Activated T-helper 17 cell treated with anti-CD3 and anti-CD28 coated beads, Interleukin-2, amount 50 U/mL, for 72 hours (primary cell): ENCODE data around the gene ZBED3. TPM values are rescaled to one million over a fixed set of nuclear protein-coding genes. Genes with fewer than 3 reads are reported as not detected.
"Not testable (repeated sequence)": the region's sequence is repeated elsewhere in the genome, so short reads cannot be mapped to it uniquely, and the experiment has no call there.

Experiments
- ATAC-seq: fragments of 150-1000 bp; cut with Tn5 transposase; replicated peaks from 2 replicates; pipeline ENCODE4 v1.10.0; 2021; ENCODE audit warnings: mild to moderate bottlenecking, moderate library complexity
- H3K27ac Mint-ChIP-seq: one replicate; pipeline ENCODE4 v1.8.0; 2022; ENCODE audit warnings: mixed read lengths
- H3K27me3 Mint-ChIP-seq: one replicate; pipeline ENCODE4 v1.8.0; 2022; ENCODE audit warnings: mixed read lengths
- H3K36me3 Mint-ChIP-seq: one replicate; pipeline ENCODE4 v1.8.0; 2022; ENCODE audit warnings: low read depth, mild to moderate bottlenecking, mixed read lengths
- H3K4me1 Mint-ChIP-seq: one replicate; pipeline ENCODE4 v1.8.0; 2022; ENCODE audit warnings: mixed read lengths
- H3K4me3 Mint-ChIP-seq: one replicate; pipeline ENCODE4 v1.8.0; 2022; ENCODE audit warnings: mild to moderate bottlenecking, mixed read lengths
- H3K9me3 Mint-ChIP-seq: one replicate; pipeline ENCODE4 v1.8.0; 2022; ENCODE audit warnings: mixed read lengths
- total RNA-seq, 2 donors: library from RNA; stranded (reverse); gene quantifications; one replicate each; pipeline ENCODE4 v1.2.3, GENCODE V29; 2022

ZBED3 gene
- total RNA-seq, 2 donors from 2014 or later, result 0.04 TPM; not detected in 1

DNA sequence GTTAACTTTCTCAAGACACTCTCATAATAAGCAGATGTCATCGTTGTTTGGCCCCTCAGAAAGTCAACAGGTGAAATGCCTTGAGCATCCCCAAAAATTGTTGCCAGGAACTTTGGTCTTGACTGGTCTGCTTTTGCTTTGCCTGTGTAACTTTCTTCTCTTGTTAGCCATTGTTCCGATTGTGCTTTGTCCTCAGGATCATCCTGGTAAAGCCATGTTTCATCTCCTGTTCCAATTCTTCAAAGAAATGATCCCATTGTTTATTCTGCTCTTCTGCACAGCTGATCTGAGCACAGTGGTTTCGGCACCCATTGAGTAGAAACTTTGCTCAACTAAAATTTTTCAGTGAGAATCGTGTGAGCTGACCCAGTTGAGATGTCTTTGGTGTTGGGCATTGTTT, 8.1 kb upstream of the ZBED3 start:
- Mint-ChIP-seq H3K4me1 (no peaks in the 10 kb centered on the region), H3K27me3 (no peaks in the 10 kb centered on the region), H3K36me3 (no peaks in the 10 kb centered on the region), H3K27ac (no peak overlapping the region), H3K4me3 (no peak overlapping the region), H3K9me3 (no peaks in the 10 kb centered on the region)
- no peak for ATAC-seq

DNA sequence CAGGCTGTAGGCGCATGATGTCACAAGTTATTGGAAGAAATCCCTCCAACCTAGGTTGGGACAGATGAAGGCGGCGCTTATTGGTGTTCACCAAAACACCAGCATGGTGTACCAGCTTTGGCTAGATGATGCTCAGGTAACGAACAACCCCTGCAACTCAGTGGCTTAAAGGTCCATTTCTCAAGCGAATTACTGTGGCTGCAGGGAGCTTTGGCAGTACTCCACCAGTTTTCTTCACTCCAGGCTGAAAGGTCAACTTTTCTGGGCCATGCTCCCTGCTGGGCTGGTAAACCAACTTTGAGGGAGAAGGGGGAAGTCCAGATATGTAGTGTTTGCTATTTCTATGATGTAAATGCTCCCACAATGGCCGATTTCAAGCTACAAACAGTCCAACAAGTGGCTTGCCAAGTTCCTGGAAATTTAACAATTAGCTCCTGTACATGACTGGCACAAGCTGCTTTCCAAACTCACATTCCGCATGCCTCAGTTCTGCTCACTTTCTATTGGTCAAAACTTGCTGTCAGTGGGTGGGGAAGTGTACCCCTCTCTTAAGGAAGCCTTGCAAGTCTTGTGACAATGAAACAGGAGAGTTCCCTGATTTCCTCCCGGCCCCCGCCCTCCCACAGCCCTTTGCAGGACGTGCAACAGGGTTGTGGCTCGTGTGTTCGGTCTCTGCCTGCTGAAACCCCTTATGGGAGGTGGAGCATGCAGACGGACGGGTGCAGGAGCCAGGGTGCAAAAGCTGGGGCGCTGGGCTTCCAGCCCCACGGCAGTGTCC, 588 bp upstream of the ZBED3 start:
- Mint-ChIP-seq H3K27ac (no peak overlapping the region), H3K4me1 (peaks cover 14% of the 10 kb centered on the region), H3K9me3 (peaks cover 3% of the 10 kb centered on the region), H3K36me3 (no peaks in the 10 kb centered on the region), H3K27me3 (peaks cover 7% of the 10 kb centered on the region), H3K4me3 (peak overlapping the region; percentile 74)
- no peak for ATAC-seq

DNA sequence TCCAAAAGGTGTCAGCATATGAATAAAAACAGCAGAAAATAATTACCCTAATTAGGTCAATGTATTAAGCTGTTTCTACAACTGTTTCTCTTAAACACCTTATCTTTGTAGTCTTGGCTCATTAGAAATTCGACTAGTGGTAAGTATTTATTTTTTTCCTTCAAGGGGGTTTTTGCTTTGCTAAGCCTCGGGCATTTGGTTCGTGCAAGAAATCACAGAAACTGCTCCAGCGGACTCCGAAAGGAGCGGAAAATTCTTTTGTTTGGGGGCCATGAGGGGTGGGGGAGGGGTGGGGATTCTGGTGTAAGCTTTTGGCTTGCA, 757 bp downstream of the ZBED3 start:
- Mint-ChIP-seq H3K36me3 (no peaks in the 10 kb centered on the region), H3K27ac (no peak overlapping the region), H3K4me1 (peaks cover 14% of the 10 kb centered on the region), H3K9me3 (peaks cover 3% of the 10 kb centered on the region), H3K27me3 (peaks cover 7% of the 10 kb centered on the region), H3K4me3 (peak overlapping the region; percentile 74)
- no peak for ATAC-seq

DNA sequence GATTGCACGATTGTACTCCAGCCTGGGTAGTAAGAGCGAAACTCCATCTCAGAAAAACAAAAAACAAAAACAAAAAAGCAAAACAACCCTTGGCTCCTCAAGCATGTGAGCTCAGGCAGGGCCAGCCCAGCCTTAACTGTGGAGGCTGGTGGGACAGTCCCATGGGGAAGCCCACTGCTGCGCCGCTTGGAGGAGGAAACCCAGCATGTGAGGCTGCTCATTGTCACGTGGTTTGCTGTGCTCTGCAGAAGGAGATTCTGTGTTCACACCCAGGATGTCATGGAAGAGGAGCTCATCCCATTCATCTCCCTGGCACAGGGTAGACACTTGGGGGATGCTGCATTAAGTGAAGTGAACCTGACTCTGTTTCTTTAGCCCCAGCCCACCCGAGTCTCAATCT, 4.0 kb downstream of the ZBED3 start:
- ATAC-seq, result no peak
- Mint-ChIP-seq H3K27ac (no peak overlapping the region), H3K4me1 (peaks cover 9% of the 10 kb centered on the region), H3K36me3 (no peaks in the 10 kb centered on the region), H3K27me3 (peaks cover 3% of the 10 kb centered on the region), H3K9me3 (no peaks in the 10 kb centered on the region), H3K4me3 (no peak overlapping the region)

DNA sequence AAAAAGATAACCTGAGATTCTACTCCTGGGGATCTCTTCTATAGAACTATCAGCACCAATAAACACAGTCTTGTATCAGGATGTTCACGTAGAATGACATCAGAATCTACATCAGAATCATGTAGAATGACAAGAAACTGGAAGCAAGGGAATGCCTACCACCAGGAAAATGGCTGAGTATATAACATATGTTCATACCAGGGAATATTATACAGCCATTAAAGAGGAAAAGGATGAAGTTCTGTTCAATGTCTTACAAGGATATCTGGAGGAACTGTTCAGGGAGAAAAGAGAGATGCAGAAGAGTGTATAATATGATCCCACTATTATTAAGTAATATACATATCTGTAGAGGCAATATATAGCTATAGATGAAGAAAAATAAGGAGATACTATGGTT, 4.8 kb downstream of the ZBED3 start:
- no peaks in the 10 kb centered on the region for H3K9me3 Mint-ChIP-seq
- ATAC-seq, result no peak
- H3K27ac Mint-ChIP-seq, result no peak overlapping the region
- H3K27me3 Mint-ChIP-seq, result peaks cover 2% of the 10 kb centered on the region
- H3K4me3 Mint-ChIP-seq, result no peak overlapping the region
- H3K4me1 Mint-ChIP-seq, result peaks cover 6% of the 10 kb centered on the region
- H3K36me3 Mint-ChIP-seq, result no peaks in the 10 kb centered on the region

DNA sequence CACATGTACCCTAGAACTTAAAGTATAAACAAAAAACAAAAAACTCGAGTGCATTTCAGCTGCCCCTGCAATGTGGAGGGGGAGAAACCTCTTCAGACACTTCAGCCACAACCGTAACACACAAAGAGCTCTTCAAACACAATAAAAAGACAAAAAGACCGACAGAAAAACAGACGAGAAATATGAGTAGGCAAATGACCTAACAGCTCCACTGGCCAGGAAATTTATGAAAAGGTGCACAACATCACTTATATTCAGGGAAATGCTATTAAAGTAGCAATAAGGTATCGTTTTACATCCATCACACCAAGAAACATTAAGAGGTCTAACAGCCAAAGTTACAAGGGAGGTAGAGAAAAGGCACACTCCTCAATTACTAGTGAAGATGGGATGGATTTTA, 6.2 kb downstream of the ZBED3 start:
- H3K4me1 Mint-ChIP-seq, result peaks cover 4% of the 10 kb centered on the region
- no peaks in the 10 kb centered on the region for H3K27me3 Mint-ChIP-seq
- no peak overlapping the region for H3K27ac Mint-ChIP-seq
- no peak overlapping the region for H3K4me3 Mint-ChIP-seq
- H3K9me3 Mint-ChIP-seq, result no peaks in the 10 kb centered on the region
- H3K36me3 Mint-ChIP-seq, result no peaks in the 10 kb centered on the region
- ATAC-seq, result no peak

DNA sequence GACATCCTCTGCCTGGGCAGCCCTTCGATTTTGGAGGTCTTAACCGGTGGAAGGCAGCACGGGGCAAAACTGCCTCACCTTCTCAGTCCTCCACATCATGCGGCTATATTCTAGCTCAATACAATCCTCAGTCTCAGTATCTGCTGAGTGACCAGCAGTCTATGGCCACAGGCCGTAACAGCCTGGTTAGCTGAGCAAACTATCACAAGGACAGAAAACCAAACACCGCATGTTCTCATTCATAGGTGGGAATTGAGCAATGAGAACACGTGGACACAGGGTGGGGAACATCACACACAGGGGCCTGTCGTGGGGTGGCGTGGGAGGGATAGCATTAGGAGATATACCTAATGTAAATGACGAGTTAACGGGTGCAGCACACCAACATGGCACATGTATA, 6.6 kb downstream of the ZBED3 start:
- H3K27me3 Mint-ChIP-seq, H3K27ac Mint-ChIP-seq, H3K4me3 Mint-ChIP-seq, H3K36me3 Mint-ChIP-seq, H3K9me3 Mint-ChIP-seq, ATAC-seq, H3K4me1 Mint-ChIP-seq: not testable (repeated sequence)

DNA sequence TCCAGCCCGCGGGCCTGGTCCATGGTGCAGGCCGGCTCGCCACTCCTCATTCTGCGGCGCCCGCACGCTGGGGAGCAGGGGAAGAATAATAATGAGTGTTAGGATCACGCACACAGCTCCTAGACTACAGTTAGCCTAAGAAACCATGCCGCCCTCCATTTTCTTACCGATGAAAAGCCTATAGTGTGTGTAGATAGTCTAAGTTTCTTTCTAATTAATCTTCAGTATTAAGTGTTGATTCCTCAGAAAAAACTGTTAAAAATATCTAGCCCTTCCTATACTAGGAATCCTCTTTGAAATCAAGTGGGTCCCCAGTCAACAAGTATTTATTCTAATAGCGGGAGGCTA, 9.3 kb downstream of the ZBED3 start:
- H3K9me3 Mint-ChIP-seq, result no peaks in the 10 kb centered on the region
- H3K4me3 Mint-ChIP-seq, result peak overlapping the region; percentile 53
- no peak overlapping the region for H3K27ac Mint-ChIP-seq
- no peaks in the 10 kb centered on the region for H3K27me3 Mint-ChIP-seq
- ATAC-seq, result no peak
- peaks cover 4% of the 10 kb centered on the region for H3K4me1 Mint-ChIP-seq
- H3K36me3 Mint-ChIP-seq, result no peaks in the 10 kb centered on the region

DNA sequence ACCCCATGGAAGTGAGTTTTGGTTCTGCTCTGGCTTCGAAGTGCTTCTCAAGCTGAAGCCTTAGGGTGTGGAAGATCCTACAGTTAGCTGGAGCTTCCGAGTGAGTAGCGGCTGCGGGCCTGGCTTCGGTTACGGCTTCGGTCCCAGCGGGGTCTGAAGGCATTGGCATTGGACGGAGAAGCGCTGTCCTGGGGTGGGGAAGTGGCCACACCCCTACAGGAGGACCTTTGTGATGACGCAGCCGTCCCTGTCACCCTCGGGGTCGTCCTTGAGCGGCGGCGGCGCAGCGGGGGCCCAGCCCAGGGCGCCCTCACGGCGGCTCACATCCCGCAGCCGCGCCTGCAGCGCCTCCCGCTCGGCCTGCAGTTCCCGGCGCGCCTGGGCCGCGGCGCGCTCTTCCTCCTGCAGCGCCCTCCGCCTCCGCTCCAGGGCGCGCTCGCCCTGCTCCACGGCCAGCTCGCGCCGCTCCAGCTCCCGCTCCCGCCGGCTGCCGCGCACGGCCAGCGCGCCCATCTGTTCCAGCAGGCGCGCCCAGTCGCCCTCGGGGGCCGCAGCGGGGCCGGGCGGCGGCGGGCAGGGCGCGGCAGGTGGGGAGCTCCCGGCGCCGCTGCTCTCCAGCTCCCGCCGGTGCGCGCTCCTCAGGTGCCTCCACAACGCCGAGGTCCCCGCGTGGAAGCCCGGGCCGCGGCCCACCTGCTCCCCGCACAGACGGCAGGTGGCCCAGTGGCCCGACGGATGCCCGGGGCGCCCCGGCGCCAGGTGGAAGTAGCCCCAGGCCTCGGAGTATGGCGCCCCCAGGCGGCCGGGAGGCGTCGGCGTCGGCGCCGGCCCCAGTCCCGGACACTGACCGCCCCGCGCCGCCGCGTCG, 9.9 kb downstream of the ZBED3 start:
- no peaks in the 10 kb centered on the region for H3K9me3 Mint-ChIP-seq
- H3K27ac Mint-ChIP-seq, result no peak overlapping the region
- H3K27me3 Mint-ChIP-seq, result no peaks in the 10 kb centered on the region
- peaks cover 4% of the 10 kb centered on the region for H3K4me1 Mint-ChIP-seq
- peak overlapping the region; percentile 53 for H3K4me3 Mint-ChIP-seq
- peak; percentile 89 for ATAC-seq
- H3K36me3 Mint-ChIP-seq, result no peaks in the 10 kb centered on the region

DNA sequence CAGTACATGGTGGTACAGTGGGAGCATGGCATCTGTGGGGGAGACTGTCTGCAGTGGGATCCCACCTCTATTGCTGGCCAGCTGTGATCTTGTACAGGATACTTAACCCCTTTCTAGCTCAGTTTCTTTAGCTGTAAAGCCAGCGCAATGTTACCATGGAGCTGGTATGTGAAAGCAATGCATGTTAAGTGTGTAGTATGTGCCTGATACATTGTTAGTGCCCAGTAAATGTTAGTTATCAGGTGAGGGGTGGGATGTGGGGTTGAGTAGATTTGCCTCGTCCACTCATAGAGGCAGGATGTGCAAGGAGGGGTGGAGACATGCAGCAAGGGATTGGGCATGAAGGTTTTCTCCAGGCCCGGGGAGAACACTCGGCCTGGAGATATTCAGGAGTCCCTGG, 12.3 kb downstream of the ZBED3 start:
- peaks cover 8% of the 10 kb centered on the region for H3K4me1 Mint-ChIP-seq
- H3K27ac Mint-ChIP-seq, result no peak overlapping the region
- H3K9me3 Mint-ChIP-seq, result no peaks in the 10 kb centered on the region
- no peak for ATAC-seq
- H3K36me3 Mint-ChIP-seq, result peaks cover 10% of the 10 kb centered on the region
- H3K4me3 Mint-ChIP-seq, result no peak overlapping the region
- no peaks in the 10 kb centered on the region for H3K27me3 Mint-ChIP-seq

DNA sequence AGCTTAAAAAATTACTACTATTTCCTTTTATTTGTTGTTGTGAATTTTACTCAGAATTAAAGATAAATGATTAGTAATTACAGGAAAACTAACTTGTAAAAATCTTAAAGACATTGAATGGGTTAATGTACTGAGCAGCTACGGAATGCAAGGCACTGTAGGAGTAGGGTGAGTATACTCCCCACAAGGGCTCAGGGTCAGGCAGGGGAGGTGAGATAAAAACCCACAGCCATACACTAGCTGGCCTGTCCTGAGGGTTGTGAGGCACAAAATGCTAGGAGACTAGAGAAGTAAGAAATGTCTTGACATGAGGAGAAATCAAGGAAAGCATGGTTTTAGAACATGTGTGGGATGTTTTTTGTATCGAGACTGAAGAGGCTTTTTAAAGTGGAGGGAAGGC, 13.4 kb downstream of the ZBED3 start:
- Mint-ChIP-seq H3K9me3 (no peaks in the 10 kb centered on the region), H3K36me3 (peaks cover 19% of the 10 kb centered on the region), H3K4me3 (no peak overlapping the region), H3K27me3 (no peaks in the 10 kb centered on the region), H3K27ac (no peak overlapping the region), H3K4me1 (peaks cover 8% of the 10 kb centered on the region)
- ATAC-seq, result no peak

DNA sequence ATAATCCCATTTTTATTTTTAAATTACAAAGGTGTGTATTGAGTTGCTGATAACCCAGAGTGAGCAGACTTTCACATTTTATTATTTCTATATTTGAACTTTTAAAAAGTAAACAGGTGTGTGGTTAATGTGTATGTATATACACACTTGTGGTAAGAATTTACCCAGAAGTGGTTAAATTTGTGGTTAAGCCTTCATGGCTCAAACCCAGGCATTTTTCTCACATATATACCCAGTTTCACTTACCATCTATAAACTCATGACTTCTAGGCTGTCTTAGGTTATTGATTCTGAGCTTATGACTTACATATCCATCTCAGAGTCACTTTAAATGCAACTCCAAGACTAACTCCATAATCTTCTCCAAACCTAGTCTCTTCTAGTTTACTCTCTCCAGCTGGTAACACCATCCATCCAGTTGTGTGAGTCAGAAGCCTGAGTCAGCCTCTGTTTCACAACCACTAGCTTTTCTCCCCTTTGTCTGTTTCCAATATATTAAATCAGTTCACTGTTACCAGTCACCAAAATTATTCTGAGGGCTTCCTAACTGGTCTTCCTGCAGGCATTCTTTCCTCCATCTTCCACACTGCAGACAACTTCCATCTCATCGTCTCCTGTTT, 20.2 kb downstream of the ZBED3 start:
- Mint-ChIP-seq H3K9me3 (no peaks in the 10 kb centered on the region), H3K36me3 (peaks cover 77% of the 10 kb centered on the region)
- ATAC-seq, result peak; percentile 63

DNA sequence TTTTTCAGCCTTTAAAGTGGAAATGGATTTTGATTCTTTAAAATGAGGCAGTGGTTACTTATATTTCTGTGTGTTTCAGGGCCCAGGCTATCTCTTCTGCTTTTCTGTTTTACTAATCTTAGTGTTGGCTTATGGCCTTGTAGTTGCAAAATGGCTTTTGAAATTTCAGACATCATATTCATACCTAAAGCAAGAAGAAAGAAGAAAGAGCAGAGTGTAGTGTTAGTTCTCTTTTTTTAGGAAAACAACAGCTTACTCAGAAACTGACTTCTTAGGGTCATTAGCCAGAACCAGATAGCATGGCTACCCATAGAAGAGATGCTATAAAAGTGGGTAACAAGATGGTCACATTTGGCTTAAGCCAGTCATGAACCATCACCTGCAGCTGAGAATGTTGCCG, 20.9 kb downstream of the ZBED3 start:
- Mint-ChIP-seq H3K27me3 (no peaks in the 10 kb centered on the region), H3K4me3 (no peak overlapping the region), H3K9me3 (no peaks in the 10 kb centered on the region), H3K4me1 (peaks cover 11% of the 10 kb centered on the region), H3K36me3 (peaks cover 78% of the 10 kb centered on the region), H3K27ac (no peak overlapping the region)
- ATAC-seq, result no peak

More for the DNA sequence above, 20.2 kb downstream of the ZBED3 start:
- Mint-ChIP-seq H3K4me3 (no peak overlapping the region), H3K27me3 (no peaks in the 10 kb centered on the region), H3K4me1 (peaks cover 11% of the 10 kb centered on the region), H3K27ac (no peak overlapping the region)

DNA sequence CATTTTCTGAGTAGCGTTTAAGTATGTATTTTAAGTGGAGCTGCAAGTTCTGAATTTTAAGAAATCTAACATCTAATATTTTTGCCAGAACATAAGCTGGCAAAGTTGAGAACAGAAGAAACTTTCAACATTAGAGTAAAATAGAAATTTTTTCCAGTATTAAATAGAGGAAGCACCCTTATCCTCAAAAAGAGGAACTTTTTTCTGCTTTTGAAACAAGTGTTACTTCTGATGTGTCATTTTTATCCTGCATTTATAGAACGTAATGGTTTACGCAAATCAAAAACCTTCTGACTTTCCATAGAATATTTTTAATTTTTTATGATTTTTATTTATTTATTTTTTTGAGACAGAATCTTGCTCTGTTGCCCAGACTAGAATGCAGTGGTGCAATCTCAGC, 21.8 kb downstream of the ZBED3 start:
- H3K36me3 Mint-ChIP-seq, result peaks cover 84% of the 10 kb centered on the region

DNA sequence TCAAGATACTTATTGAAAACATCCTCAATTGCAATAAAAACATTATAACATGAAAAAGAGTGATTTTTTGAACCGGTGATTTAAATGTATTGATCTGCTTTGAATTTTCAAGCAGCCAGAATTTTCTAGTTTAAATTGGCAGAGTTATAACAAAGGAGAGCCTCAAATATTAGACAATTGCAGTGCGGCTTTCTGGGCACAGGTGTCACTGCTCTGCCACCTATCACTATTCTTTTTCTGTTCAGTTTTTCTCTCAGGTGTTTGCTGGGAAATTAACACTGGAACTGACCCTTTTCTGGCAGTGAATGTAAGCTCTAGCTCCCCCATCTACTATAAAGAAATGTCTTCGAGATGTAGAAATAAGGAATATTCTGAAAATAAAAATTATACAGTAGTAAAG, 23.0 kb downstream of the ZBED3 start:
- ATAC-seq, result no peak
- H3K27ac Mint-ChIP-seq, result no peak overlapping the region
- no peaks in the 10 kb centered on the region for H3K27me3 Mint-ChIP-seq
- H3K36me3 Mint-ChIP-seq, result peaks cover 91% of the 10 kb centered on the region
- H3K4me1 Mint-ChIP-seq, result peaks cover 8% of the 10 kb centered on the region
- no peaks in the 10 kb centered on the region for H3K9me3 Mint-ChIP-seq
- H3K4me3 Mint-ChIP-seq, result no peak overlapping the region

More for the DNA sequence above, 21.8 kb downstream of the ZBED3 start:
- no peaks in the 10 kb centered on the region for H3K9me3 Mint-ChIP-seq
- peaks cover 8% of the 10 kb centered on the region for H3K4me1 Mint-ChIP-seq
- H3K27me3 Mint-ChIP-seq, result no peaks in the 10 kb centered on the region
- H3K27ac Mint-ChIP-seq, result no peak overlapping the region
- H3K4me3 Mint-ChIP-seq, result no peak overlapping the region
- no peak for ATAC-seq
